B cell (primary cell): ENCODE results near the gene CNKSR3.

ENCODE experiments used
- CTCF ChIP-seq: fragments of 200-600 bp; IDR thresholded peaks from one replicate; pipeline ENCODE4 v1.8.0; 2022; ENCODE audit warnings: antibody characterized with exemption, mild to moderate bottlenecking
- EZH2 ChIP-seq: IDR thresholded peaks from 2 replicates; pipeline ENCODE4 v1.6.1; 2012; ENCODE audit warnings: borderline replicate concordance, low read depth, mild to moderate bottlenecking, moderate library complexity, low read length; ENCODE audit not compliant: insufficient read depth, poor library complexity, severe bottlenecking

DNA sequence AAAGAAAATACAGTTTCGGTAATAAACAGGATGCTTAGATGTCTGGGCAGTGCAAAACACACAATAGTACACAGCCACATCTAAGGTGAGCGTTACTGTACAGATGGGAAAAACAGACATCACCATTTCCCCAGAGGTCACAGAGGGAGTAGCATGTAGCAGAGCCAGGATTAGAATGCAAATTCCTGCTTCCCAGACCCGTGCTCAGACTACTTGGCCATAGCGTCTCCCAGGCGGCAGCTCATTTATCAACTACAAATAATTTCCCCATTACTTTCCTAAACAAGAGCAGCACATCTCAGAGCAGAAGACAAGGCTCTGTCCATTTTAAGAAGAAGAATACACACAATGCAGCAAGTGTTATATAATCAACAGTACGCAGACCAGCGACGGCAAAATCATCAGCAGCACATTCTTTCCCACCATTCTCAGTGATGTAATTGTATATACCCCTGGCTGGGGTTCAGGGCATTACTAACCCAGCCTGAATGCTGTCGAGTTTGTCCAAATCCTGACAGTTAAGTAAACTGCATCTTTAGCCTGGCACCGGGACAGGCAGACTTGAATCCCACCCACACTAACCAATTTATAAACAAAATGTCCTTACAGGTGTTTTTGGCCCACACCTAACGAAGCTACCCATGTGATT, 61.9 kb downstream of the CNKSR3 start:
- TF ChIP-seq CTCF (no peak), EZH2 (no peak)
